Astrocyte (in vitro differentiated cells and primary cell): ENCODE data around the gene MAGI1. TPM values are rescaled to one million over a fixed set of nuclear protein-coding genes. Genes with fewer than 3 reads are reported as not detected.
A peak's percentile ranks its signal among the peaks of the same experiment; 100 is the strongest.

ENCODE experiments used
- DNase-seq: peaks from one replicate; pipeline ENCODE4 v3.0.0-alpha.2; 2010; ENCODE audit warnings: low read depth
- FAIRE-seq: peaks from 2 replicates; lab custom pipeline; 2011; peaks lifted over from hg19 to GRCh38; lab: Jason Lieb, UNC
- H2AFZ ChIP-seq: 2 replicates; pipeline ENCODE4 v1.6.0; 2012; ENCODE audit warnings: low read depth, low read length, inconsistent platforms
- H3K27ac ChIP-seq: 2 replicates; pipeline ENCODE4 v1.5.1; 2011; ENCODE audit warnings: low read depth, low read length, inconsistent platforms
- H3K27me3 ChIP-seq: 2 replicates; pipeline ENCODE4 v1.6.0; 2011; ENCODE audit warnings: low read length, inconsistent platforms; ENCODE audit not compliant: insufficient read depth
- H3K36me3 ChIP-seq: 2 replicates; pipeline ENCODE4 v1.5.1; 2011; ENCODE audit warnings: low read length, inconsistent platforms; ENCODE audit not compliant: insufficient read depth
- H3K4me1 ChIP-seq: 2 replicates; pipeline ENCODE4 v1.5.1; 2011; ENCODE audit warnings: low read length, inconsistent platforms; ENCODE audit not compliant: insufficient read depth
- H3K4me2 ChIP-seq: 2 replicates; pipeline ENCODE4 v1.6.0; 2012; ENCODE audit warnings: low read length, inconsistent platforms
- H3K4me3 ChIP-seq: 2 replicates; pipeline ENCODE4 v1.5.1; 2011; ENCODE audit warnings: low read depth, mild to moderate bottlenecking, low read length, inconsistent platforms; ENCODE audit not compliant: insufficient read depth
- H3K79me2 ChIP-seq: 2 replicates; pipeline ENCODE4 v1.6.0; 2012; ENCODE audit warnings: mild to moderate bottlenecking, low read length, inconsistent platforms; ENCODE audit not compliant: insufficient read depth
- H3K9ac ChIP-seq: 2 replicates; pipeline ENCODE4 v1.6.0; 2012; ENCODE audit warnings: mild to moderate bottlenecking, low read length, inconsistent platforms
- H3K9me3 ChIP-seq: 2 replicates; pipeline ENCODE4 v1.5.1; 2012; ENCODE audit warnings: low read depth, mild to moderate bottlenecking, low read length, inconsistent platforms; ENCODE audit not compliant: insufficient read depth
- H4K20me1 ChIP-seq: 2 replicates; pipeline ENCODE4 v1.6.0; 2012; ENCODE audit warnings: low read length, inconsistent platforms; ENCODE audit not compliant: insufficient read depth
- H3K27ac Mint-ChIP-seq: one replicate; pipeline ENCODE4 v1.8.0; 2021; ENCODE audit warnings: mild to moderate bottlenecking, mixed read lengths; ENCODE audit not compliant: unreplicated experiment
- H3K27me3 Mint-ChIP-seq: one replicate; pipeline ENCODE4 v1.8.0; 2021; ENCODE audit warnings: low read depth, mixed read lengths; ENCODE audit not compliant: unreplicated experiment
- H3K36me3 Mint-ChIP-seq: one replicate; pipeline ENCODE4 v1.8.0; 2021; ENCODE audit warnings: low read depth, mixed read lengths; ENCODE audit not compliant: unreplicated experiment
- H3K4me1 Mint-ChIP-seq: one replicate; pipeline ENCODE4 v1.8.0; 2021; ENCODE audit warnings: low read depth, mixed read lengths; ENCODE audit not compliant: unreplicated experiment
- H3K4me3 Mint-ChIP-seq: one replicate; pipeline ENCODE4 v1.8.0; 2021; ENCODE audit warnings: mild to moderate bottlenecking, moderate library complexity, mixed read lengths; ENCODE audit not compliant: unreplicated experiment
- H3K9me3 Mint-ChIP-seq: one replicate; pipeline ENCODE4 v1.8.0; 2021; ENCODE audit warnings: mild to moderate bottlenecking, mixed read lengths; ENCODE audit not compliant: unreplicated experiment
- CTCF ChIP-seq: IDR thresholded peaks from 2 replicates; pipeline ENCODE4 v1.5.1; 2011; ENCODE audit warnings: low read depth, mild to moderate bottlenecking, inconsistent platforms, low read length, moderate library complexity; ENCODE audit not compliant: insufficient read depth
- EZH2 ChIP-seq: IDR thresholded peaks from 2 replicates; pipeline ENCODE4 v1.6.1; 2012; ENCODE audit warnings: mild to moderate bottlenecking, low read length, inconsistent platforms; ENCODE audit not compliant: insufficient read depth
- total RNA-seq: library from RNA; stranded (reverse); gene quantifications from 2 replicates; pipeline ENCODE4 v1.2.1, GENCODE V29; 2021

The MAGI1 gene
- total RNA-seq, 1 donor from 2014 or later: 31.8 TPM

- no peak overlapping the region for H3K27ac ChIP-seq
- TF ChIP-seq CTCF (no peak), EZH2 (no peak)
- no peak overlapping the region for H3K27ac Mint-ChIP-seq
- DNase-seq (no peak), FAIRE-seq (no peak)
- H3K4me1 ChIP-seq: no peaks in the 10 kb centered on the region
- no peak overlapping the region for H3K4me3 Mint-ChIP-seq
- no peaks in the 10 kb centered on the region for H3K9me3 ChIP-seq
- no peaks in the 10 kb centered on the region for H3K27me3 ChIP-seq
- no peak overlapping the region for H3K9ac ChIP-seq
- H3K9me3 Mint-ChIP-seq: no peaks in the 10 kb centered on the region
- no peaks in the 10 kb centered on the region for H3K36me3 ChIP-seq
- H2AFZ ChIP-seq: no peak overlapping the region
- H3K36me3 Mint-ChIP-seq: no peaks in the 10 kb centered on the region
- no peaks in the 10 kb centered on the region for H3K4me1 Mint-ChIP-seq
- no peaks in the 10 kb centered on the region for H3K79me2 ChIP-seq
- H4K20me1 ChIP-seq: peaks cover 17% of the 10 kb centered on the region
- no peak overlapping the region for H3K4me2 ChIP-seq
- H3K27me3 Mint-ChIP-seq: no peaks in the 10 kb centered on the region
- no peak overlapping the region for H3K4me3 ChIP-seq
These were observed 534.9 kb downstream of the MAGI1 start for GRCh38 chr3:65503776-65504175.

GRCh38 chr3:65502526-65502925, 536.2 kb downstream of the MAGI1 start:
- Histone ChIP-seq H2AFZ (no peak overlapping the region), H3K4me2 (no peak overlapping the region), H3K9me3 (no peaks in the 10 kb centered on the region), H3K36me3 (no peaks in the 10 kb centered on the region), H4K20me1 (peaks cover 17% of the 10 kb centered on the region), H3K27ac (no peak overlapping the region), H3K9ac (no peak overlapping the region), H3K4me1 (no peaks in the 10 kb centered on the region), H3K4me3 (no peak overlapping the region), H3K27me3 (no peaks in the 10 kb centered on the region), H3K79me2 (no peaks in the 10 kb centered on the region)
- no peak overlapping the region for H3K27ac Mint-ChIP-seq
- FAIRE-seq (no peak), DNase-seq (no peak)
- H3K4me3 Mint-ChIP-seq: no peak overlapping the region
- H3K9me3 Mint-ChIP-seq: no peaks in the 10 kb centered on the region
- H3K36me3 Mint-ChIP-seq: no peaks in the 10 kb centered on the region
- no peaks in the 10 kb centered on the region for H3K27me3 Mint-ChIP-seq
- H3K4me1 Mint-ChIP-seq: no peaks in the 10 kb centered on the region
- TF ChIP-seq EZH2 (no peak), CTCF (no peak)

- Histone ChIP-seq H3K79me2 (no peaks in the 10 kb centered on the region), H2AFZ (no peak overlapping the region), H3K36me3 (no peaks in the 10 kb centered on the region), H3K4me2 (no peak overlapping the region), H3K27me3 (no peaks in the 10 kb centered on the region), H3K9ac (no peak overlapping the region), H4K20me1 (peaks cover 17% of the 10 kb centered on the region), H3K27ac (no peak overlapping the region), H3K9me3 (no peaks in the 10 kb centered on the region), H3K4me1 (no peaks in the 10 kb centered on the region), H3K4me3 (no peak overlapping the region)
- DNase-seq (peak; percentile 38), FAIRE-seq (no peak)
- H3K9me3 Mint-ChIP-seq: no peaks in the 10 kb centered on the region
- H3K4me3 Mint-ChIP-seq: no peak overlapping the region
- H3K27ac Mint-ChIP-seq: no peak overlapping the region
- H3K36me3 Mint-ChIP-seq: no peaks in the 10 kb centered on the region
- H3K4me1 Mint-ChIP-seq: no peaks in the 10 kb centered on the region
- TF ChIP-seq EZH2: no peak
- no peak for TF ChIP-seq CTCF
- no peaks in the 10 kb centered on the region for H3K27me3 Mint-ChIP-seq
These were observed 538.1 kb downstream of the MAGI1 start for GRCh38 chr3:65500398-65501306.
